GM20431 (cell line): Measurements from ENCODE around the gene KRT1.

Source experiments
- in situ Hi-C: fragments of 300-500 bp; cut with MseI, MboI; formaldehyde crosslinking; loops from one replicate; pipeline ENCODE4 v1.15.0; 2020; ENCODE audit warnings: low sequenced_read_pairs; ENCODE audit not compliant: unreplicated experiment

Gene KRT1

DNA sequence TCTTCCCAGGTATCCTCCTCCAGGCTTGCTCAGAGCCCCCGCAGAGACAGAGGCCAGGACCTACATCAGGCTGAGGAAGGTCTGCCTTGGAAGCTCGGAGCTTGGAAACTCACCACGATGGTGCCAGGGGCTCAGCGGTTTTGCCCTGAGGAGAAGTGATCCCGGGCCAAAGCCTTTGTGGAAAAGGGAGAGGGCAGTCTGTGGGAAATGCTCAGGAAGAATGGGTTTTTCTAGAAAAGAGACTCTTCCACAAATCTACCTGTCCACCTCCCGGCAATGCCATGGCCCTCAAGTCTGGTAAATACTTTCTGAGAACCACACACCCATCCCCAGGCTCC lies 36.2 kb downstream of the KRT1 start:
- in situ Hi-C loops = no loop called here

DNA sequence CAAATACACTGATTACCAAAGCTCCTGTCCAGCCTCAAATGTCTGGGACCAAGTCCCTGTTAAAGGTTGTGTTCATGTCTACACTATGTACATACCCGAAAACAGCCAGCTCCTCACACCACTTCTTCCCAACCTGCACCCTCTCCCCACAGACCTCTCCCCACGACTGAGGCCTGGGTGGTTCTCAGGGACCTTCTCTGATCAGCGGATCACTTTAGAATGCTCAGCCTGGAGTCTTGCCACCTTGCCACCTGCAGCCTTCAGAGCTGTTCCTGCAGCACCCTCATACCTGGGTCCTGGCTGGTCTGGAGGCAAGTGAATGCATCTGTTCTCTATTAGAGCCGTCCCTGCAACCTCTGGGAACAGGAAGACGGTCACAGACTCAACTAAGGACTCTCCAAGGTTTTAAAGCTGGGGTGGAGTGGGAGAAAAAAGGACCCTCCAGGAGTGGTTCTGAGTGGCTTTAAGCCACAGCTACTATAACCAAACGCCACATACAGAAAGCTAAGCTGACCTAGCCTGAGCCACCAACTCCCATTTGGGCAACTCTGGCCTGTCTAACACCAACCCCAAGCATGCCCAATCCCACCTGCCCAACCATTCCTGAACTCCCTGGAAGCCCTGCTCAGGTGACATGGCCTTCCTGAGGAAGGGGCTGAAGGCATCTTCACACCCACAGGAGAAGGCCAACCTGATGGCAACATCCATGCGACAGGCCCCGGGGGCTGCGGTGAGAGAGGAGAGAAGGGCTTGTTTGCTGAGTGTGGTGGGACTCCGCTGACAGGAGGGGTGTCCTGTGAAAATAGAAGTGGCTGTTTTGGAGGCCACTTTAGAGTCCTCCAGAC lies 36.8 kb downstream of the KRT1 start:
- in situ Hi-C loops = no loop called here

DNA sequence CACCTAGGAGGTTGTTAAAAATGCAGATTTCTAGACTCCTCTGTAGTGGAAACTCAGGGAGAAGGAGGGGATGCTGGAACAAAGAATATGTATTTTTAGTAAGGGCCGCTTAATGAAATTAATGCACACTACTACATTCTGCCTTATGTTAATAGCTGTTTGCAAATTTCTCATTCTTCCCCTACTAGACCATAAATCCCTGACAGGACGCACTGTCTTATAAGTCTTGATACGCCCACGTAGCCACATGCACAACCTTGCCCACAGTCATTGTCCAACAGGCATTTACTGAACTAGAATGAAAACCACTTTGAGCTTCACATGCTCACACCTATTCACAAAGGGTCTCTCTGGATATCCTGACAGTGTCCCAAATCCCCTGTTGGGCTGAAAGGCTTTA lies 38.7 kb downstream of the KRT1 start:
- in situ Hi-C loops = no loop called here

DNA sequence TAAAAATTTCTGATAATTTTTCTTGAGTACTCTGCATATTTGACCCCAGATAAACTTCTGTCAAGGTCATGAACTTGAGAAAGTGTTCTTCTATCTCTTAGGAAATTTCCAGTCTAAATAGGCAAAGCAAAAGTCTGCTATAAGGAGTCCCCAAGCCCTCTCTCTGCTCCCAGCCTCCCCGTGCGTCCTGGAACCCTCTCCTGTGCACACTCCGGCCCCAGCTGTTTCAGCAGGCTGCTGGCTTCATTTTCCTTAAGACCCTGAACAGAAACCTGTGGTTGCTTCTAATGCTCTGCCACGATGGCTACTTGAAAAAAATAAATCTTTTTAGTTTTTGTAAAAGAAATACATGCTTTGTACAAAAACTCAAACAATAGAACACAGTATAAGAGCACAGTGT lies 42.9 kb downstream of the KRT1 start:
- in situ Hi-C loops = no loop called here

DNA sequence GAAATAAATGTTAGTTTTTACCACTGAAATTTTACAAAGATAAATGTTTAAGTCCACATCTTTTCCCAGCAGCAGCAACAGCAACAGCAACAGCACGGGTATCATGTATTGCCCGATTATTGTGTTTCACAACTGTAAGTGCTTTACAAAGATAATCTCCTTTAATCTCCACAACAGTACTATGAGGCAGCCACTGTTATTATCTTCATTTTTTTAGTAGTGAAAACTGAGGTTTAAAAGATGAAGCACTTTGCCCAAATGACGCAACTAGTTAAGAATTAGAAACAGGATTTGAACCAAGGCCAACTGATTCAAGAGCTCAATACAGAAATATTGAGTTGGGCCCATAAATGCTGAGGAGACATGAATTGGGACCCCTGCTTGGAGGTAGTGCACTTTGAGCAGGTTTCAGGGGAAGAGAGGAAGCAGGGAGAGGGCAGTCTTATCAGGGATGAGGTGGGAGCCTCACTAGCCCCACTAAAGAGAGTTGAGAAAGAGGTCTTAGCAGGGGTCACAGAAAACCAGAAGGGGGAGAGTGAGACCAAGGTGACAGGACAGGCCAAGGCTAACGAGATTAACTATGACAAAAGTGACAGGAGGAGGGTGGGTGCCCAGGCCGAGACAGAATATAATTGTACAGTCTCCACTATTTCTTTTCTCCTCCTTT lies 43.5 kb downstream of the KRT1 start:
- in situ Hi-C loops = no loop called here

DNA sequence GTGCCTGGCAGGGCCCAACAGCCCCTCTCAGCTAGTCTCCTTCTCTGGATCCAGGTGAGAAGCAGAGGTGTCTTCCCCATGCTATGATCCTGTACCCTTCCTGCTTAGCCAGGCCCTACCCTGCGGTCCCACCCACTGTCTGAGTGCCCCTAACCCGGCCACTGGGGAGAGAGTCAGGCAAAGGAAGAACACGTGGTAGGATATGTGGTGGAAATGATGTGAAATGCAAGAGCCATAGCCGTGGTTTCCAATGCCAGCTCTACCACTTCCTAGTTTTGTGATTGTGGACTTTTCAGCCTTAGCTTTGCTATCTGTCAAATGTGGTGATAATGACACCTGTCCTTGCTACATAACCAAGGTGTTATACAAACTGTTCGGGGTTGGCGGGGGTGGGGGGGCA lies 44.0 kb downstream of the KRT1 start:
- in situ Hi-C loops = no loop called here

DNA sequence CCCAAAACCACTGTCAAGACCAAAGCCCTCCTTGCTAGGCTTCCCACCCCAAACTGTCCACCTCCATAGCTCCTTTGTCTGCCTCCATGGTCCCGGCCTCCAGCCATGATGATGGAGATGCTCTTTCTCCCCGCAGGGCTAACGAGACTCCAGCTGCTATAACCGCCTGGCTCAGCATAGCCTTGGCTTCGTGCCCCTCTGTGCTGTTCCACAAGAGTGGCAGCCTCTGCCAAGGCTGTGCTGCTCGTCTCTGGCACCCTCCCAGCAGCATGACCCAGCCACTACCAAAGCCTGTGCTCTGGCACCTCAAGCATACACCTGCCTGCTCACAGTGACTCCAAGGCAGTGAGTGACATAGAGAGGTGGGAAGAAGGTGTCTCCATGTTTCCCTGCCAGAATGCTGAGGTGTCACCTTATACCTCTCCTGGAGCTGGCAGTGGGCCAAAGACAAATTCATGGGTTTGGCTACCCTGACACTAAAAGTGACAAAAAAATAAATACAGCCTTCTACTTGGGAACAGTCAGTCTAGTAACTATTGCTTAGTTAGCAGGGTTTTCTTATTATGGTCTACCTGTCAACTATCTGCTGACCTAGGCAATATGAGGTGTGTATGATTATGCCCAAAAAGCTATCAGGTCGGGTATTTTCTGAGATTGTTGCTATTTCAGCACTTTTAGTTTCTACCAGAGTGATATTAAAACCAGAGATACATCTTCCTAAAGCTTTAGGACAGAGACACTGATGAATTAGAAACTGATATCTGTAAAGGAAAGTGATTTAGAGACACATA lies 45.7 kb downstream of the KRT1 start:
- in situ Hi-C loops = no loop called here

DNA sequence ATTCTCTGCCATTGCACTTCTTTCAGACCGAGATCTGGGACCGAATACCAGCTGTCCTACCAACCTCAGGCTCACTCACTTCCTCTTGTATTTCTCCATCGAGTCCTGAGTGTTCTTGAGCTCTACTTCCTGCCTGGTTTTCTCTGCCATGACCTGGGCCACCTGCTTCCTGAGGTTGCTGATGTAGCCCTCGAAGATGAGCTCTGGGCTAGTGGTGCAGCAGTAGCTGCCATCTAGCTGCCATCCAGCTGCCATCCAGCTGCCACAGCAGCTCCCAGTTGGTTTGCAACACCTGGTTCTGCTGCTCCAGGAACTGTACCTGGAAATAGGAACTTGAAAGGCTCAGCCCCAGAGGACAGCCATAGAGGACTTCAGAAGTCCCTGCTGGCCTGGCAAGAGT lies 46.8 kb downstream of the KRT1 start:
- in situ Hi-C loops = no loop called here

DNA sequence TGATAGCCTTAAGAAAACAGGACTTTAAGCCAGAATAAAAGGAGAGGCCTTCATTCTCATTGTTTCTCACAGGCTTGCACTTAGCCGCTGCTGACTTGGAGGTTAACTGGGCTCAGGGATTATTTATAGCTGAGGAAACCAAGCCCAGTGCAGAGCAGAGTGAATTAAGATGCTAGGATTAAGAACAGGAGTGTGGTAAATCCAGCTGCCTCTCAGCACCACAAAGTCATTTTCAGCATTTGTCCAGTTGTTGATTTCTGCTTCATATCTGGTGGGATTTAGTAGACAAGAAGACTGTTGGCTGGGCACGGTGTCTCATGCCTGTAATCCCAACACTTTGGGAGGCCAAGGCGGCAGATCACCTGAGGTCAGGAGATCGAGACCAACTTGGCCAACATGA lies 47.6 kb downstream of the KRT1 start:
- in situ Hi-C loops = no loop called here

DNA sequence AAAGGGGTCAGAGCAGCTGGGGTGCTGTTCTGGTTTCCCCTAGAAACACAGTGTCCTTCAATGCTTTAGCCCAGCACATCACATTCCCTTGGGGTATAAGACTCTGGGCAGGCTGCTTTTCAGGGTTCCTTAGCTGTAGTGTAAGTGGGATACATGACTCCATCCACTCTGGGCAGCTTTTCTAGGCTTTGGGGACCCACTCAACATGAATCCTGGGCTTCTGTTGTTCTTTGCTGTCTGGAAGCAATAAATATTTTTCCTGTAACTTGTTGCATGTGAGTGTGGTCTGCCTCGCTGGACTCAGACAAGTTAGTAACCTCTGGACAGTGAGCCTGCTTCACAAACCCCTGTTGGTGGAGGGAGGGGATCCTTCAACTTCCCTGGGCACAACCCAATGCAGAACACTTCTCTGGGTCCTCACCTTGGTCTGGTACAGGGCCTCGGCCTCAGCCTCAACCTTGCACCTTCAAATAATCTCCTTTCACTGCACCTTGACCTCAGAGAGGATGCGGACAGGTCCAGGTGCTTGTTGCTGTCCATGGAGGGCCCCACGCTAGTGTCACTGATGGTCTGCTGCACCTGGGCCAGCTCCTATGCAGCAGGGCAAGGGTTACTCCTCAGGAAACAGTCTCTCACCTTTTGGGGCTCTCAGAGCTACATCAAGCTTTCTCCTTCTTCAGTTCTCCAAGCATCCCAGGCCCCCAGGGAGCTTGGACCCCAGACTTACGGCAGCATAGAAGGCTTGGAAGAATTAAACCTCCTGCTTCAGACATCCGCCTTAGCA lies 48.3 kb downstream of the KRT1 start:
- in situ Hi-C loops = no loop called here

DNA sequence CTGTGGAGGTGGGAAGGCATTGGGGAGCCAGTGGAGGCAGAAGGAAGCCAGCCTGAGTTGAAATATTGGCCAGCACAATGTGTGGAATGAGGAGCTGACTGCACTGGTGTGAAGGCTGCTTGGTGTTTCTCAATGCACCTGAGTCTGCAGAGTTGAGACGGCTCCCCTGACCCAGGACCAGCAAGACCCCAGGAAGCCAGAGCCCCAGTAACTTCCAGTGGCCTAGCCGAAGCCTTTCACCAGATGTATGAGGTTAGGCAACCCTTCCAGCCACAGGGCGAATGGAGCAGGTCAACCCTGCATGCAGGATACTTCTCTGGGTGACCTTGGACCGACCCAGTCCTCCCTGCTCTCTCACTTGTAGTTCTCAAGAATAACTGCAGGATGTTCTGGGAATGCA lies 48.9 kb downstream of the KRT1 start:
- in situ Hi-C loops = no loop called here

DNA sequence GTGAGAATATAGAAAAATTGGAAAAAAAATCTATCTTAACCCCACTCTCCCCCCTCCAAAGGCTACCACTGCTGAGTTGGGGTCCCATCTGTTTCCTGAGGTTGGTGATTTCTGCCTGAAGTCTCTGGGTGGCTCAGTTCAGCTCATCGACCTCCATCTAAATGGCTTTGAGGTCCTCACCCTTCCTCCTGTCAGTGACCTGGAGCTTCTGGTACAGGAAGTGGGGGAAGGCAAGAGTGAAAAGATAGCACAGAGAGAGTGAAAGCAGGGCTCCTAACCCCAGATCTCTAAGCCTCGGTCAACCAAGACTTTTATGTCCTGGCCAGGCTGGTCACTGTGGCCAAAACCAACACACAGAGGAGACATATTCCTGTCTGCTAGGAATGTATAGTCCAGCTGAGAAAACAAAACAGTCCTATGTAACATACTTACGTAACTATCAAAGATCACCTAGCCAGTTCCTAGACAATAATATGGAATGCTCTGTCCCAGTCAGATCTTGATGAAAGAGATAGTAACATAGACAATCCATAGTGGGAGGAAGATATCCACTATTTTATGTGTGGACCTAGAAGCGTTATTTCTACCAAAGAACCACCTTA lies 49.5 kb downstream of the KRT1 start:
- in situ Hi-C loops = no loop called here

DNA sequence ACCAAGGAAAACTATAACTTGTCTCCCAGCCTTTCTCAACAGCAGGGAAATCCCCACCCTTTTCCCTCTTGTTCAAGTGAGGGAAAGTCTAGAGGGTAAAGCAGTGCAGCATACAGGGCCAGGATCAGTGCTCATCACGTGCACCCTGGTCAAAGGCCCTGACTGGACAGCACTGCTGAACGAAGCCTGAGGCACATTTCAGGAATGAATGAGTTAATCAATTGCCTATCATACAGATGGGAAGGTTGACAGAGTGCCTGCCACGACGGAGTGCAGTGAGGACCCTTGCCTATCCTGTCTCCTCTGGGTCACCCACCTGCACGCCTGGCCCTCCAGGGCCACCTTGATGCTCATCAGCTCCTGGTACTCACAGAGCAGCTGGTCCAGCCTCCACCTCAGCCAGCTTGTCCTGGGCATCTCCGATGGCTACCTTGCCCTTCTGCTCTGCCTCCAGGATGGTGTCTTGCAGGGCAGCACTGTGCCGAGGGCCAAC lies 50.2 kb downstream of the KRT1 start:
- in situ Hi-C loops = no loop called here

DNA sequence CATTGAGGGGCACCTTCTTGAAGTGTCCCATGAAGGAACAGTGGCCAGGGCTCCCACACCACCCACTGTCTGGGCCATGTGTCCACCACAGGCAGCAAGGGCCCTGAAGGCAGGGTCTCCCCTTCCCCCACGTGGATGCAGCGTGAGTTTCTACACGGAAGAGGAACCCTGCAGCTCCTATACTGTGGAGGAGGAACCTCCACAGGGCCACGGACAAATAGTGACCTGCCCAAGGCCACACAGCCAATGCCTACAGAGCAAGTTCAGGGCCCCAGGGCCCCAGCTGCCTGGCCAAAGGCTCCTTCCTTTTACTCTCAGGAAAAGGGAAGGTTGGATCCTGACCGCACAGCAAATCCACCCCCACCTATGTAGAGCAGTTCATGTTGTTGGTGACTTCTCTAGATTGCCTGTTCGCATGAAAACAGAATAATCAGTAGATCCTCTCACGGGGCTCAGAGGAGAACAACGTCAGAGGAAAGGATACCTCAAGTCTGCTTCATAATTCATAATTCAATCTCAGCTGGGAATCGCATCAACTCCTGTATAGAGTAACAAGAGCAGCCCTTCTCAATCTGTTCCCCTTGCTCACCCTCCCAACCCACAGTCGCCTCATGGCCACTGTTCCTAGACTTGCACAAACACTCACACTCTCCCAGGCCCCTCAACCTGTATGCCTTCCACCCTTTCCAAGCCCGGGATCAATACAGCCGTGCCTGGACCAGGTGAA lies 50.8 kb downstream of the KRT1 start:
- in situ Hi-C loops = no loop called here

DNA sequence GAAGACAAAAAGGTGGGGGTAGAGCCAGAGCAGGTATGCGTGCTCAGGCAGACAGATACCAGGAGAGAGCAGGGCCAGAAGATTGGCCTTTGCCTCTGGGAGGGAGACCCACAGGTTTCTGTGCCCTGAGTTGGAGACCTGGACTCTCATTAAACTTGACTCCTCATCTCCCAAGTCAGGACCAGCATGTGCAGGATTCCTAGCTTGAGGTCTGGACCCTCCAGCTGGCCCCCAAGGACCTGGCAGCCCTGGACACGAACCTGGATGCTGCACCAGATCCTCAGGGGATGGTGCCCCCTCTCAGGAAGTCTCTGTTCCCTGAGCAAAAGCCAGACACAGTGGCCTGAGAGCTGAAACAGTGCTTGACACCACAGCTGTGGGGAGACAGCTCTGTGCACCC lies 51.4 kb downstream of the KRT1 start:
- in situ Hi-C loops = no loop called here

DNA sequence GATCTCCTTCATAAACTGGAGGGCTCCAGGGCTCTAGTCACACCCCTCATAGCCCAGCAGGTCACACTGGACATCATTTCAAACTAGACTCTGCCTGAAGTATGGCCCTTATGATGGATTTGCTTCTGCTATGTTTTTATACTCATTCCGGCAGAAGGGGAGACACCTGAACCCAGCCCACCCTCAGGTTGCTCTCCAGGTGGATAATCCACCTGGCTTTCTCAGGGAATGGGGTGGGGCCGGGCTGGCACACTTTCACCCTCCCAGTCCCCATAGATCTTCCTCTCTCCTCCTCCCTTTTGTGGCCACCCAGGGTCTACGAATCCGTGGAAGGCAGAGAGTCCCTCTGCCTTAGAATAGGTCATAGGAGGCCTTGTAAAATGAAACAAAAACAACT lies 52.1 kb downstream of the KRT1 start:
- in situ Hi-C loops = no loop called here

DNA sequence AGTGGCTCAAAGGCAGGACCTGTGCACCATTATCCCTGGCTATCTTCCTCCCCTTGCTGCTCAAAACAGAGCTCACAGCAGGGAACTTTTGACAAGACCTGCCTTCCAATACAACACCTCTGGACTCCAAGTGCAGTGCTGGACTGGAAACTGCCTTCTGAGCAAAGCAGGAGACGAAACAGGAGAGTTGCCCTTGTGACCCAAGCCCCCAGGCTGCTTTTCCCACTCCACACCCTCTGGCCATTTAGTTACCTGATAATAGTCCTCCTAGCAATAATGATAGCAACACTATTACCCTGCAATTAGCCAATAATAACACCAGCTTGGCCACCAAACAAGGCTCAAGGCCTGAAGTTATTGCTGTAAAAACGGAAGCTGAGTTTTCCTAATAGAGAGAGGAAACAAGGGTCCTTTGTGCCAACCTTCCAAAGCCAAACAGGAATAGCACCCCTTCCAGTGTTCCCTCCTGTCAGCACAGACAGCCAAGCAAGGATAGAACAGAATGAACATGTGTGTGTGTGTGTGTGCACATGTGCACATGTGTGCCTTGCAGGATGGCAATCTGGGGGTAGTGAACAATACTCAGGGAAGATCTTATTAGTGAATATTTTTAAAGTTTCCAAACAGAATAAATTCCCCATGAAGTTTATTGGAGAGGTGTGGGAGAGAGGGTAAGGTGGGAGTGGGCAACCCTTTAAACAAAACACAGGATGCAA lies 52.7 kb downstream of the KRT1 start:
- in situ Hi-C loops = no loop called here
